Heart left ventricle (tissue), 13 donors: ENCODE data around the gene ROBO3.

Experiments
- CTCF ChIP-seq, 12 donors: fragments of 200-600 bp; sonication (generic) in 4 of 12; IDR thresholded peaks; one replicate each; pipeline versions ENCODE4 v1.5.0 to v1.8.0; 2018 to 2022; ENCODE audit warnings: antibody characterized with exemption in 12 of 12, mild to moderate bottlenecking in 5 of 12
- POLR2A ChIP-seq, 2 donors: fragments of 450-650 bp; IDR thresholded peaks; one replicate each; pipeline ENCODE4 v1.6.1; 2017; ENCODE audit warnings: antibody characterized with exemption in 2 of 2, mild to moderate bottlenecking in 2 of 2, moderate library complexity in 2 of 2
- donor health status: ischemic (EF 13 %, LVEDD 7.1; RV severe dilation, severe dysfunction).
- donor health status: DM: no; HTN: yes; CAD: no.
- donor health status: DM: no; HTN: no; CAD: no.
- donor health status: ischemic (EF 25% LVEDD 6.9; RV normal size, moderate dysfunction).
- donor health status: ischemic (EF 25% LVEDD 5.7; RV mildly dilated, moderate dysfunction).
- donor health status: ischemic (EF 35%, LVEDD 5.7; RV mildly dilated, moderate dysfunction).
- donor health status: nonischemic (EF 11% LVEDD 7.7; RV severe dilation, severe dysfunction).
- donor health status: DM: yes; HTN: yes; CAD: no.
- donor health status: PGD.
- donor health status: ischemic (EF 29% LVEDD 5.4; RV normal size, mild dysfunction).
- donor health status: nonischemic (EF 23%, LVEDD 6.1; RV moderate dilation, normal function).

GRCh38 chr11:124922831-124923230 is 57.6 kb downstream of the ROBO3 start:
- TF ChIP-seq CTCF (IDR thresholded peaks at IDR 0.05) (no peak), POLR2A (IDR thresholded peaks at IDR 0.05) (no peak)
